ENCODE results near the gene TCF3. TPM values are rescaled to one million over a fixed set of nuclear protein-coding genes. Genes with fewer than 3 reads are reported as not detected.

TCF3 gene
- total RNA-seq, 1 experiment from 2014 or later = 128 TPM

DNA sequence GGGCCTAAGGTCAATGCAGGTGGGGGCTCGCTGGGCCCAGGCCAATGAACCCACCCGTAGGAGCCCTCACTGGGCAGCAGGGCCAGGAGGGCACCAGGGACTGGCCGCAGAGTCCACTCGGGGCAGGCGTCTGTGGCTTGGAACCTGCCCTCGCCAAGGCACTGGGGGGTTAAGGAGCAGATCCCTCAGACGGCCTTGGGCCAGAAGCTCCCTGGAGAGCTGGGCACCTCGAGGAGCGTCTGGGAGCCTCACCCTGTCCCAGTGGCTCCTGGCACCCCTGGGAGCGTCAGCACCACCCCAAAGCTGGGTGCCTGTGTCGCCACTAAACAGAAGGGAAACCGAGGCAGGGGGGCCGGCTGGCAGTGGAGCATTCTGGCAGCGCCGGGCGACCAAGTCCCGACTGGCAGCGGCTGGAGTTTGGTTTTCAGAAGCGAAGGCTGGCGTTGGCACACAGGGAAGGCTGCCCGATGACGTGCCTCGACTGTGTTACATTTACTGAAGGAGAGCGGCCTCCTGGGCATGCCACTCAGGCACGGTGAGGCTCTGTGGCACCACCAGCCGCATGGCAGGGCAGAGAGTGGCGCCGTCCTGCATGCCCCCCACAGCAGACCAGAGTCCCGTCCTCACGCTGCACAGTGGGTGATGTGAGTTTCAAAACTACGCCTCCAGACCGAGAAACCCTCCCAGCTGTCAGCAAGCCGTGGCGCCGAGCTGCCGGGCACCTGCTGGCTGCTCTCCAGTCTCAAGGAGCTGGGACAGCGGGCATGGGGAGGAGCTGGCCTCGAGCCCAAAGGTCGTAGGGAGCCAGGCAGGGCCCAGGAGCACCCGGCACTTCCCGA lies 75.1 kb downstream of the TCF3 start:
- Histone ChIP-seq H3K4me3 (no peak overlapping the region), H3K27me3 (replicated peaks) (no peaks in the 10 kb centered on the region), H3K4me1 (replicated peaks) (no peaks in the 10 kb centered on the region), H3K27ac (no peak overlapping the region), H3K36me3 (peaks cover 60% of the 10 kb centered on the region), H3K9me3 (replicated peaks) (no peaks in the 10 kb centered on the region)
- peak in 1 of 2 experiments; percentile 50 for DNase-seq (ENCODE audit: low read depth in 1 of 2, low spot score in 2 of 2)

- H3K36me3 ChIP-seq = peaks cover 52% of the 10 kb centered on the region
- H3K4me1 ChIP-seq (replicated peaks) = no peaks in the 10 kb centered on the region
- H3K4me3 ChIP-seq = no peak overlapping the region
- H3K27ac ChIP-seq = no peak overlapping the region
- H3K27me3 ChIP-seq (replicated peaks) = no peaks in the 10 kb centered on the region
- H3K9me3 ChIP-seq (replicated peaks) = no peaks in the 10 kb centered on the region
- no peak for DNase-seq (ENCODE audit: low read depth in 1 of 2, low spot score in 2 of 2)
These were observed 75.9 kb downstream of the TCF3 start for GRCh38 chr19:1576242-1577089.

- no peaks in the 10 kb centered on the region for H3K27me3 ChIP-seq (replicated peaks)
- no peak overlapping the region for H3K4me3 ChIP-seq
- DNase-seq (ENCODE audit: low read depth in 1 of 2, low spot score in 2 of 2) = no peak
- no peak overlapping the region for H3K27ac ChIP-seq
- H3K4me1 ChIP-seq (replicated peaks) = no peaks in the 10 kb centered on the region
- H3K9me3 ChIP-seq (replicated peaks) = no peaks in the 10 kb centered on the region
- peaks cover 43% of the 10 kb centered on the region for H3K36me3 ChIP-seq
These were observed 76.8 kb downstream of the TCF3 start for GRCh38 chr19:1575323-1576241.

GRCh38 chr19:1574354-1575136 lies 77.9 kb downstream of the TCF3 start:
- Histone ChIP-seq H3K9me3 (replicated peaks) (no peaks in the 10 kb centered on the region), H3K27me3 (replicated peaks) (no peaks in the 10 kb centered on the region), H3K27ac (no peak overlapping the region), H3K36me3 (peaks cover 32% of the 10 kb centered on the region), H3K4me1 (replicated peaks) (no peaks in the 10 kb centered on the region), H3K4me3 (no peak overlapping the region)
- no peak for DNase-seq (ENCODE audit: low read depth in 1 of 2, low spot score in 2 of 2)

GRCh38 chr19:1572795-1573194 lies 79.6 kb downstream of the TCF3 start:
- Histone ChIP-seq H3K27me3 (replicated peaks) (no peaks in the 10 kb centered on the region; the same call in 1 of the 2 replicates), H3K36me3 (peaks cover 18% of the 10 kb centered on the region), H3K4me3 (no peak overlapping the region), H3K9me3 (replicated peaks) (peaks cover 5% of the 10 kb centered on the region), H3K27ac (no peak overlapping the region), H3K4me1 (replicated peaks) (peaks cover 4% of the 10 kb centered on the region)
- no peak for DNase-seq (ENCODE audit: low read depth in 1 of 2, low spot score in 2 of 2)

- Histone ChIP-seq H3K4me3 (no peak overlapping the region), H3K36me3 (peaks cover 12% of the 10 kb centered on the region), H3K27me3 (replicated peaks) (no peaks in the 10 kb centered on the region; the same call in 1 of the 2 replicates), H3K27ac (no peak overlapping the region), H3K9me3 (replicated peaks) (peaks cover 5% of the 10 kb centered on the region), H3K4me1 (replicated peaks) (peaks cover 7% of the 10 kb centered on the region)
- no peak for DNase-seq (ENCODE audit: low read depth in 1 of 2, low spot score in 2 of 2)
These were observed 81.1 kb downstream of the TCF3 start for GRCh38 chr19:1571358-1571757.

DNA sequence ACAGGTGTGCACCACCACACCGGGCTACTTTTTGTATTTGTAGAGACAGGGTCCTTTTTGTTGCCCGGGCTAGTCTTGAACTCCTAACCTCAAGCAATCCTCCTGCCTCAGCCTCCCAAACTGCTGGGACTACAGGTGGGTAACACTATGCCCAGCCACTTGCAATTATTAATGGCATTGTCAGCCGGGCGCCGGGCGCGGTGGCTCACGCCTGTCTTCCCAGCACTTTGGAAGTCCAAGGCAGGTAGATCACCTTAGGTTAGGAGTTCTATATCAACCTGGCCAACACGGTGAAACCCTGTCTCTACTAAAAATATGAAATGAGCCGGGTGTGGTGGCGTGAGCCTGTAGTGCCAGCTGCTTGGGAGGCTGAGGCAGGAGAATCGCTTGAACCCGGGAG lies 81.6 kb downstream of the TCF3 start:
- Histone ChIP-seq H3K36me3 (peaks cover 12% of the 10 kb centered on the region), H3K4me3 (no peak overlapping the region), H3K9me3 (replicated peaks) (peaks cover 5% of the 10 kb centered on the region), H3K27ac (no peak overlapping the region), H3K27me3 (replicated peaks) (no peaks in the 10 kb centered on the region; the same call in 1 of the 2 replicates), H3K4me1 (replicated peaks) (peaks cover 13% of the 10 kb centered on the region)
- no peak for DNase-seq (ENCODE audit: low read depth in 1 of 2, low spot score in 2 of 2)

DNA sequence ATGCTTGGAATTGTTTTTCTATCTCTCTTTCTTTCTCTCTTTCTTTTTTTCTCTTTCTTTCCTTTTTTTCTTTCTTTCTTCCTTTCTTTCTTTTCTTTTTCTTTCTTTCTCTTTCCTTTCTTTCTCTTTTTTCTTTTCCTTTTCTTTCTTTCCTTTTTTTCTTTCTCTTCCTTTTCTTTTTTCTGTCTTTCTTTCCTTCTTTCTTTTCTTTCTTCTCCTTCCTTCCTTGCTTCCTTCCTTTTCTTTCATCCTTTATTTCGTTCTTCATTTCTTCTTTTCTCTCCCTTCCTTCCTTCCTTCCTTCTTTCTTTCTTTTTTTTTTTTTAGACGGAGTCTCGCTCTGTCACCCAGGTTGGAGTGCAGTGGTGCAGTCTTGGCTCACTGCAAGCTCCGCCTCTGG lies 82.4 kb downstream of the TCF3 start:
- Histone ChIP-seq H3K4me1 (replicated peaks) (peaks cover 16% of the 10 kb centered on the region), H3K9me3 (replicated peaks) (peaks cover 5% of the 10 kb centered on the region), H3K4me3 (no peak overlapping the region), H3K27ac (no peak overlapping the region), H3K36me3 (peaks cover 20% of the 10 kb centered on the region), H3K27me3 (replicated peaks) (no peaks in the 10 kb centered on the region; the same call in 1 of the 2 replicates)
- no peak for DNase-seq (ENCODE audit: low read depth in 1 of 2, low spot score in 2 of 2)

DNA sequence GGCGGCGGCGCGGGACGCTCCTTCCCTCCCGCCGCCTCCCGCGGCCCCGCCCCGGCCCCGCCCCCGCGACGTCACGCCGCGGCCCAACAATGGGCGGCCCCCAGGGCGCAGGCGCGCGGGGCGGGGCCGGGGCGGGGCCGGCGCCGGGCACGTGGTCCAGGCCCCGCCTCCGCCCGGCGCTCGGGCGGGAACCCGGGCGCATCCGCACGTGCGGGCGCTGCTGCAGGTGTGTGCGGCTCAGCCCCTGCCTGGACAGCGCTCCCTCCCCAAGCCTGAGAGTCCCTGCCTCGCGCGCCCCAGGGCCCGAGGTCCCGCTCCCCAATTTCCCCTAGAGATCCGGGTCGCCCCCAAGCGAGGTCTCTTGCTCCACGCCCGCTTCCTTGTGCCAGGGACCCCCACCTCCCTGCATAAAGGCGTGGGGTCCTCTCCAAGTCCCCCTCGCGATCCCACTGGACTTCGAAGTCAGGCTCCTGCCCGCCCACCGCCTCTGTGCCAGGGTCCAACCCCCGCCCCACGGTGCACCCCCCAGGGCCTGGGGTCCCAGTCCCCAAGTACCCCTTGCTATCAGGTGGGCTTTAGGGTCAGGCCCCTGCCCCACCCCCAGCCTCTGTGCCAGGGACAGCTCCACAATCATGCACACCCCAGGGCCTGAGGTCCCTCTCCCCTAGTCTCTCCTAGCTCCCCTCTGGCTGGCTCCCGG lies 83.9 kb downstream of the TCF3 start, which contains the start of gene MEX3D:
TSS of gene MEX3D (minus strand) at position 6 of the 700 bp plus-strand sequence. CDS start 267 bp downstream, outside the sequence.
- Histone ChIP-seq H3K9me3 (replicated peaks) (peaks cover 5% of the 10 kb centered on the region), H3K36me3 (peaks cover 26% of the 10 kb centered on the region), H3K27me3 (replicated peaks) (no peaks in the 10 kb centered on the region; the same call in 1 of the 2 replicates), H3K4me3 (peak within 1 kb of the TSS; percentile 94), H3K4me1 (replicated peaks) (peaks cover 16% of the 10 kb centered on the region), H3K27ac (peak within 1 kb of the TSS; percentile 95)
- peak in 1 of 2 experiments; percentile 69 for DNase-seq (ENCODE audit: low read depth in 1 of 2, low spot score in 2 of 2)

DNA sequence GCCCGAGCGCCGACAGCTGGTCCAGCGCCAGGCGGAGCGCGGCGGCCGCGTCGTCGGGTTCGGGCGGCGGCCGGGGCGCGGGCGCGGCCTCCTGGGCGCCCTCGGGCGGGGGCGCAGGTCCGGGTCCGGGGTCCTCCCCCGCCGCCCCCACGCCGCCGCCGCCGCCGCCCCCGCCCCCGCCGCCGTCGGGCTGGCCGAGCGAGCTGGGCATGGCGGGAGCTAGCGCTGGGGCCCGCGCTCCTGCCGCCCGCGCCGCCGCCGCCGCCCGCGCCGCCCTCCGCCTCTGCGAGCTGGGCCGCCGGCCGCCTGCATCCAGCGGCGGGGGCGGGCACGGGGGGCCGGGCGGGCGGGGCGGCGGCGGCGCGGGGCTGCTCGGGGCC lies 84.6 kb downstream of the TCF3 start:
- peaks cover 5% of the 10 kb centered on the region for H3K9me3 ChIP-seq (replicated peaks)
- H3K4me1 ChIP-seq (replicated peaks) = peaks cover 16% of the 10 kb centered on the region
- H3K4me3 ChIP-seq = peak overlapping the region; percentile 94
- no peak overlapping the region for H3K27ac ChIP-seq
- H3K36me3 ChIP-seq = peaks cover 27% of the 10 kb centered on the region
- H3K27me3 ChIP-seq (replicated peaks) = no peaks in the 10 kb centered on the region; the same call in 1 of the 2 replicates
- no peak for DNase-seq (ENCODE audit: low read depth in 1 of 2, low spot score in 2 of 2)

- Histone ChIP-seq H3K36me3 (peaks cover 32% of the 10 kb centered on the region), H3K27me3 (replicated peaks) (no peaks in the 10 kb centered on the region; the same call in 1 of the 2 replicates), H3K4me1 (replicated peaks) (peaks cover 16% of the 10 kb centered on the region), H3K4me3 (peak overlapping the region; percentile 94), H3K27ac (peak overlapping the region; percentile 95), H3K9me3 (replicated peaks) (peaks cover 5% of the 10 kb centered on the region)
- peak in 1 of 2 experiments; percentile 52 for DNase-seq (ENCODE audit: low read depth in 1 of 2, low spot score in 2 of 2)
These were observed 85.1 kb downstream of the TCF3 start for GRCh38 chr19:1567116-1567847.
